DMS153 treated with DMSO at 0.1 percent for 48 hours (cell line): ENCODE results near the gene C11orf97.
"Not testable (repeated sequence)": the region's sequence is repeated elsewhere in the genome, so short reads cannot be mapped to it uniquely, and the experiment has no call there.

Source experiments
- DNase-seq: peaks from one replicate; lab custom pipeline; 2025; ENCODE audit not compliant: unreplicated experiment; lab: John Stamatoyannopoulos, UW

C11orf97 gene, protein sequence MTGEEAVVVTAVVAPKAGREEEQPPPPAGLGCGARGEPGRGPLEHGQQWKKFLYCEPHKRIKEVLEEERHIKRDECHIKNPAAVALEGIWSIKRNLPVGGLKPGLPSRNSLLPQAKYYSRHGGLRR

DNA sequence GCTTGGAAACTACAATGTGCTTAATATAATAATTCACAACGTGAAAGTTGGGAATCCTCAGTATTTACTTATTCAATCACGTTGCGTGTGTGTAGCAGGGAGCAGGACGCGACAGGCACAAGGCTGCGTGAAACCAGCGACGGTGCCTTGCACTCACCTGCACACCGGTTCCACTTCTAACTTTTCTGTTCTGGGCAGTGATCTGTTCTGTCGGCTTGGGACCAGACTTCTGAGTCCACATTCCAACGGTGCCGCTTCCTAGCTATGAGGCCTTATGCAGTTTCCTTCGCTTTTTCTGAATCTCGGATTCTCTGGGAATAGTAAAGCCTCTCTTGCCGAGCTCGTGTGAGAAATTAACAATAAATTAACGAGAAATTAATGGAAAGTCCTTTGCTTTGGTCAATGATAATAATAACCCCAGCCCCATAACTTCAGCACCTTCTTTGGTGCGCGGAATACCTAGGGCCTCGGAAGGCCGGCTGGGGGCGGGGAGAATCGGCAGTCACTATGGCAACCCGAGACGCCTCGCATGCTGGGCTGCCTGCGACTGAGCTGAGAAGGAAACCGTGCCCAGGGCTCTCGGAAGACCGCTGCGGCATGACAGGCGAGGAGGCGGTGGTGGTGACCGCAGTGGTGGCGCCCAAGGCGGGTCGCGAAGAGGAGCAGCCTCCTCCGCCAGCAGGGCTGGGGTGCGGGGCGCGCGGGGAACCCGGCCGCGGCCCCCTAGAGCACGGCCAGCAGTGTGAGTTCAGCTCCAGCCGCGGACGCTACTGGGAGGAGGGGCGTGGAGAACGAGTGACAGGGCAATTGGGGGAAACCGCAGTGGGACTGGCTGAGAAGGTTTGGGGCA is at the start of gene C11orf97:
Gene C11orf97, plus strand, starts transcription at position 530 of the 850 bp plus-strand sequence. Its CDS starts 68 bp downstream, at position 598.
- no peak for DNase-seq

DNA sequence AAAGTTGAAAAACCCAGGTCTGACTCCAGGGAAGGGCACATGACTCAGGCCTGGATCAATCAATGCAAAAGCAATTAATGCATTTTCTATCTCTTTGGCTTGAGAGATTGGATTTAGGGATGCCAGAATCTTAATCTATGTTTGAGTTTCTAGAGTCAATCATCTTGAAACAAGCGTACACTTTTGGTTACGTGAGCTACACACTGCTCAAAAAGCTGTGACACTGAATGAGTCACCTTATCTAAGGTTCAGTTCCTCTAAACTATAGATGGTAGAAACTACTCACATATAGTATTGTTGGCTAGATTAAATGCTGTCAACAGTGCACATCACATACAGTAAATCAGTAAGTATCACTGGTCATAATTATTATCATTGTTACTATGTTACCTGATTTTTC is 42.8 kb upstream of the C11orf97 start:
- DNase-seq = no peak

DNA sequence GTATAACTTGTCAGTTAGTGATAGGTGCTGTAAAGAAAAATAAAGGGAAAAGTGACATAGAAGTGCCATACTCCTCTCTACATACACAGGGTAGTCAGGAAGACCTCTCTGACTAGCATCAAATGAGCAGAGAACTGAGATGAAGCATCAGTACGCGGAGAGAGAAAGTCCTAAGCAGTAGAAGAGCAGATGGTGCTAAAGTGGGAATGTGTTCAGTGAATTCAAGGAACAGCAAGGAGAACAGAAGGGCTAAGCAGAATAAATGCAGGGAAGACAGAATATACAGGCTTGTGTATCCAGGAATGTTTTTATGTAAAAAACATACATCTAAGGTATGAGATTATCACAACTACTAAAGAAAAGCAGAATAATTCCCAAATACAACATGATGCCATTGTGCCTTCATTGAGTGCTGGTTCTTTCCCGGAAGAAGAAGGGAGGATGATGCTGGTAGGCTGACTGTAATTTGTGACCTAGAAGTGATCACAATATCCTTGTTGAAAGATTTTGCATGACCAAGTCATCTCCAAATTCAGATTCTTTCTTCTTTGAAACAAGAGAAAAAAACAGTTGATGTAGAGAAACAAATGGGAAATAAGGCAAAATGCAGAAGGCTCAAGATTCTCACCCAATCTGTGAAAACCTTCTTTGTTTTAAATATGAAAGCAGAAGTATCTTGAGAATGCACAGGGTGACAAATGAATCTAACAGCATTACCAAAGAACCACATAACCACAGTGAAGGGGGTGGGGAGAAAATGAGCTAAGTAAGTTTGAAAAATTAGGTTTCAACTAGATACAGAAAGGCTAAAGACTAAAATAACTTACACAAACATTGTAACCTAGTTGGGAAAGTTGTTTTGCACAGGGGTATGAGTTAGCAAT is 39.1 kb upstream of the C11orf97 start:
- no peak for DNase-seq

- DNase-seq = no peak
Observed at GRCh38 chr11:94477624-94478023, 34.6 kb upstream of the C11orf97 start.

DNA sequence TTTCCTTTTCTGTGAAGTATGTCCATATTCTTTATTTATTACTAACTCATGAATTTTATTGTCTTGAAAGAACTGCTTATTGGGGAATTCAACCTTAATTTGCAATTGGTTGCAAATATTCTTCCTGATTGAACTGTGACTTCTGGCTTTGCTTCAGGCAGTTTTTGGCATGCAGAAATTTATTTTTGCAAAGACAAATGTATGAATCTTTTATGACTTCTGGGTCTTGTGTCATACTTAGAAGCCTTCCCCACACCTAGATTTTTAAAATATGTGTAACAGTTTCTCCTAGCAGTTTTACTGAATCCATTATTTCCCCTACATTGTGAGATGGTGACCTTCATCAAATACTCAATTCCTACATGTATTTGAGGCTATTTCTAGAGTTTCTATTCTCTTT is 30.9 kb upstream of the C11orf97 start:
- DNase-seq = no peak

DNA sequence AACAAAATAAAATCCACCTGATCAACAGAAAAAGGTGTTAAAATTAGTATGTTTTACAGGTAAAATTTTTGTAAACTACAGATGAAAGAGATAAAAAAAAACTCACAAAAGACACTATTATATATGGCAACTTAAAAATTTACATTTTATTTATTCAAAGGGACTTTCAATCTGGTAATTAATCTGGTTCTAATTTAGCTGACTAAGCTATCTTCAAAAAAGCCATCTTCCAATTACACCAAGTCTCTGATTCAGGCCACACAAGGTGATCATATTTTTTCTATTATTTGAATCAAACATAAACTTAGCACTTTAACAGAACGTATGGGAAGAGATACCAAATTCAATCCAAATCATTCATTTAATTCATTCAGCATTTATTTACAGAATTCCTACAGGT is 26.2 kb upstream of the C11orf97 start:
- DNase-seq = no peak

- DNase-seq = peak; percentile 93
Observed at GRCh38 chr11:94493281-94494125, 18.8 kb upstream of the C11orf97 start, which contains the start of the genes ANKRD49 and MRE11. Gene ANKRD49 (plus strand): TSS chr11:94493984. CDS start chr11:94496694, 2,710 bp downstream. Gene MRE11 (minus strand): TSS chr11:94493844. CDS start chr11:94492801, 1,043 bp downstream.

DNA sequence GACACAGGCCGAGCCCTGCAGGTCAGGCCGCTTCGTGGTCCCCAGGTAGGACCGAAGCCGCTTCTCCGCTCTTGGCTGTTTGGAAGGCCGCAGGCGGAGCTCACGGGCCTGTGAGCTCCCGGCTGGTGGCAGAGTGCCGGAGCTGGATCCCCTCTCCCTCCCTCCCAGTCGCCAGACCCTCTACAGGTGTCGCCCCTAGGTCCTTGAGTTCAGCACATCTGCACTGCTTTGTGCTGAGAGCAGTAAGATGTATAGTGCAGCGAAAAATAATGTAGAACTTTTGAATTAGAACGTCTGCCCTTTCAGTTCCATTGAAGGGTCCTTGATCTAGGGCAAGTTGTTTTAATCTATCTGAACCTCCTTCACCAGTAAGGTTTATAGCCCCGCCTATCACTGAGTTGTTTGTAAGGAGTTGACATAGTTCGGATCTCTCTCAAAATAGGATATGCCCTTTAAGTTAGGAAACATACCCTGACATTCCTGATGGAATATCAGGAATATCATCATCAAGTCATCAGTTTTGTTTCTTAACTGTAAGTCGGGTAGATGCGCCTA is 18.1 kb upstream of the C11orf97 start:
- DNase-seq = no peak

DNA sequence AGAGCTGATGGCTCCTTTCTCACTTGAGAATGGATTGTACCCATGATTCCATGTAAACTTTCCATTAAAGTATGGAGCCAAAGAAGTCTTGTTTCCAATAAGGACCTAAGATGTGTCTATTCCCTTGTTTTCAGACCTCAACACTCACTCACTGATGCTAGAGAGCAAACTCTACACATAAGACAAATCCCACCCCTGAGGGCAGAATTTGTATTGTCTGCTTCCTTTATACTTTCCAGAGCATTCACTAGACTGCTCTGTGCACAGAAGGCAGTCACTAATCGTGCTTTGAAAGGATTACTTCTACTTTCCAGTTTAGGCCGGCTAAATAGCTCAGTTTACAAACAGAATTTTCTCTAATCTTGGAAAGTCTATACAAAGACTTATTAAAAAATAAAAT is 12.1 kb upstream of the C11orf97 start:
- DNase-seq = no peak

GRCh38 chr11:94501522-94501921 is 10.7 kb upstream of the C11orf97 start:
- no peak for DNase-seq

DNA sequence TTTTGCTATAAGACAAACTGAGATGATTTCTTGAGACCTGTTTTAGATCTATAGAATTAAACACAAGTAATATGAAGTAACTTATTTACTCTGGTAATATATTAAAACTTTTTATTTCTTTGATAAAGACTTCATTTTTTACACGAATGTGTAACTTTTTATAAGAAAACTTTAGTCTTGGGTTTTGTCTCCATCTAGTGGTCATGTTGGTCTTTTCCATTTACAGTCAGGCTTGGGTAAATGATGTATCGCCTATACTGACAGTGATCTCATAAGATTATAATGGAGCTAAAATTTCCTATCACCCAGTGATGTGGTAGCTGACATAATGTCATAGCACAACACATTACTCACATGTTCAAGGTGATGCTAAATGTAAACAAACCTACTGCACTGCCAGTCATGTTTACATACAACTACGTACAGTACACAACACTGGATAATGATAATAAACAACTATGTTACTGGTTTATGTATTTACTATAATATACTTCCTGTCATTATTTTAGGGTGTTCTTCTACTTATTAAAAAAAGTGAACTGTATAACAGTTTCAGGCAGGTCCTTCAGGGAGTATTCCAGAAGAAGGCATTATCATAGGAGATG is 7.5 kb upstream of the C11orf97 start:
- peak; percentile 36 for DNase-seq

GRCh38 chr11:94506513-94506912 is 5.7 kb upstream of the C11orf97 start:
- not testable (repeated sequence) for DNase-seq

- no peak for DNase-seq
Observed at GRCh38 chr11:94507485-94507884, 4.8 kb upstream of the C11orf97 start.

DNA sequence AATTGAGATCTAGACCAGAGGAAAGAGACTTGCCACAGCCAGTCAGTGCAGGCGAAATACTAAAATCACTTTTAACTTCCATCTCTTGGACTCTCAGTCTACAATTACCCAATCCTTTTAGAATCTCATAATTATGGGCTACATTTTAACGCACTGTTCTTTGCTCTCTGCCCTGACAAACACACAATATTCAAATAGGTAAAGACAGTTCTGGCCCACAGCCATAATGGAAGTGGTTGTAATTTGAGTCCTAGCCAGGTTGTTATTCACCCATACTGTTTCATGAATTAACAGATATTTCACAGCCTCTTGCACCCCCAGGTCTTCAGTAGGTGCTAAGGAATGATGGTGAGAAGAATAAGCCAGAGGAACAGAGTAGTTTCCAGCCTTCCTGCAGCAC is 830 bp downstream of the C11orf97 start:
- peak; percentile 45 for DNase-seq

GRCh38 chr11:94515398-94515797 is 3.1 kb downstream of the C11orf97 start:
- DNase-seq = no peak

- DNase-seq = no peak
Observed at GRCh38 chr11:94516725-94517124, 4.5 kb downstream of the C11orf97 start.

DNA sequence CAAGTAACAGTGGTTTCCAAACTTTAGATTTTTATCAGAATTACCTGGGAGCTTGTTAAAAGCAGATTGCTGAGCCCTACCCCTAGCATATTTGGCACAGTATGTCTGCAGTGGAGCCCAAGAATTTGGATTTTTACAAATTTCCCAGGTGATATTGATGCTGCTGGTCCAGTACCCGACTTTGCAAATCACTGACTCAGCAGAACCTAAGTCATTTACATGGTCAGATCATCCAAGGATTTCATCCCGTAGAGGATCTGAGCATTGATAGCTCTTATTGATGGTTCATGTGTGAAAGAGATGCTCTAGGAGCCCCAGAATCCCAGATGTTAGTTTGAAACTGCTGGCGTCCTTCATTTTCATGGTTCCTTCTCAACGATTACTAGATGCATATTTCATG is 6.0 kb downstream of the C11orf97 start:
- DNase-seq = no peak

GRCh38 chr11:94519478-94520084 is 7.3 kb downstream of the C11orf97 start:
- peak; percentile 52 for DNase-seq

- no peak for DNase-seq
Observed at GRCh38 chr11:94521684-94522083, 9.4 kb downstream of the C11orf97 start.
